Adipose tissue (tissue), 3 donors: ENCODE measurements around the gene DGKG. TPM values are rescaled to one million over a fixed set of nuclear protein-coding genes. Genes with fewer than 3 reads are reported as not detected.

Experiments
- H3K27ac ChIP-seq: one replicate; pipeline ENCODE4 v1.5.1; 2013; ENCODE audit warnings: low read depth, low read length
- WGBS, 3 donors: extraction: QIAGEN DNeasy Blood & Tissue Kit; methylation state at CpG; one replicate each; pipeline ENCODE4 v1.1.7; 2013; 5-methylcytosine and 5-hydroxymethylcytosine counted together
- polyA plus RNA-seq, 3 donors: library from polyadenylated mRNA; stranded (reverse); fragments of 200-250 nt; gene quantifications; one replicate each; pipeline ENCODE4 v1.2.3, GENCODE V29; 2013
- donor health status: healthy with polysubstance abuse.
- donor health status: Bipolar disorder and iron deficiency.
- donor health status: healthy.

DGKG gene
- polyA plus RNA-seq, 3 donors, result 0.38 to 0.56 (median 0.39) TPM

GRCh38 chr3:186329589-186329988 lies 32.4 kb downstream of the DGKG start:
- WGBS, 3 donors, result 80 to 88% (median 87%) methylated on average over 1 of the region's 1 CpG
- H3K27ac ChIP-seq, result no peak overlapping the region

GRCh38 chr3:186327912-186328487 lies 34.0 kb downstream of the DGKG start:
- no peak overlapping the region for H3K27ac ChIP-seq
- WGBS, 3 donors, result 76 to 82% (median 79%) methylated on average over 2 of the region's 2 CpGs

- 56 to 79% (median 76%) methylated on average over 5 of the region's 5 CpGs for WGBS, 3 donors
- H3K27ac ChIP-seq, result no peak overlapping the region
Measured at GRCh38 chr3:186322761-186323160, 39.3 kb downstream of the DGKG start.

DNA sequence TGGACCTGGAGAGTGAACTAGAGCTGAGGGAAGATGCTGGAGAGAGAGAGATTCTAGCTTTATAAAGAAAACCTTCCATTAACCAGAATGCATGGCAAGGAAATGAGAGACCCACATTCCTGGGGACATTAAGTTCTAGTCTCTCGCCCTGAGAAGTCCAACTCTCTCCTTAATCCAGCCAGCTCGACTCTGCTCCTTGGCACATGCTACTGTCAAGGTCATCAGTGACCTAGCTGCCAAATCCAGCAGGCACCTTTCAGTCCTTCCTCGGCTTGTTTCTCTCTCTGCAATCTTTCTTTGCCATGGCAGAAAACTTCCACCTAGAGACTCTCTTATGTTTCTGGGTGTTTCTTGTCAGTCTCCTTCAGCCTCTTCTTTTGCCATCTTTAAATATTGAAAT lies 40.3 kb downstream of the DGKG start:
- WGBS, 3 donors, result 35 to 84% (median 82%) methylated on average over 3 of the region's 3 CpGs
- no peak overlapping the region for H3K27ac ChIP-seq

DNA sequence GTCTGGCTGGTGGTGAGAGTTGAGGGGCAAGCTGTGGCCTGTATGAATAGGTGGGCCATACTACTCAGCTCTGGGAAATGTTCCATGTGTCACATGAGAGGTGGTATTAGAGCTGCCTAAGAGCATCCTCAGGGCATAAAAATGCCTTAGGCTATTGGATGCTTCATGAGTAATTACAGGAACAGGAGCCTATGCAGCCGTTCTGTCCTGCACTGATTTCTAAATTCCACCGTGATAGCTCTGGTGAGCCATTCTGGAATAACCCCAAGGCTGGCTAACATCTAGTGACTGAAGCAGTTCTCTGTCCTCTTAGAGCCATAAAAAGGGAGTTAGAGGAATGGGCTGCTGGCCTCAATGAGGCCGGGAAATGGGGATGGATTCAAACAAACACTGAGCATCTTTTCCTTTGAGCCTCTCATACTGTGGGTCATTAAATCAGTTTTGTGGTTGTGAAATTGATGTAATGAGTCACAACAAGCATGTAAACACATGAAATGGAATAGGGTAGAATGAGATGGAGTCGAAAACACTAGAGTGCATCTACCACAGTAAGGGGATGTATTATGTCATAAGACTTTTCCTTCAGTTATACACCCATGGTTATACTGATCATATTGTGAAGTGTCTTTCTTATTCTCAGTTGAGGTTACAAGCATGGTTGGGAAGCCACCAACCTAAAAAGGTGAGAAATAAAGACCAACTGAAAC lies 41.0 kb downstream of the DGKG start:
- no peak overlapping the region for H3K27ac ChIP-seq
- WGBS, 3 donors, result 64 to 89% (median 77%) methylated on average over 4 of the region's 4 CpGs

GRCh38 chr3:186319945-186320344 lies 42.1 kb downstream of the DGKG start:
- 86 to 88% (median 86%) methylated on average over 7 of the region's 7 CpGs for WGBS, 3 donors
- no peak overlapping the region for H3K27ac ChIP-seq

DNA sequence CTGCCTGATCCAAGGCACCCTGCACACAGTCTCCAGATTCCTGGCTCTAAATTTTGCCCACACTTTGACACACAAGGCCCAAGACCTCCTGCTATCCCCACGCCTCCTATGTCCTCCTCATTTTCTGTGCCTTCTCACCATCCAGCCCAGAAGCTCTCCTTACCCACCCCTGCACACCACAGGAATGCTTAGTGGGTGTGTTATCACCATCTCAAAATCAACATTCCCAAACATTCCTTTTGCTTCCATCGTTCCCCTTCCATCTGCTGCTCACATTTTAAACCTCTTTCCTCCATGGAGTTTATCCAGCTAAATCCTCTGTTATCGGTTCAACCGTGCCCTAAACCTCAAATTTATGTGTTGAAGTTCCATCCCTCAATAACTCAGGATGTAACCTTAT lies 43.9 kb downstream of the DGKG start:
- WGBS, 3 donors, result 76% methylated on average over 4 of the region's 4 CpGs
- no peak overlapping the region for H3K27ac ChIP-seq

GRCh38 chr3:186317478-186317877 lies 44.6 kb downstream of the DGKG start:
- WGBS, 3 donors, result 82 to 89% (median 84%) methylated on average over 7 of the region's 7 CpGs
- no peak overlapping the region for H3K27ac ChIP-seq

- 75 to 87% (median 78%) methylated on average over 9 of the region's 9 CpGs for WGBS, 3 donors
- no peak overlapping the region for H3K27ac ChIP-seq
Measured at GRCh38 chr3:186316666-186317260, 45.3 kb downstream of the DGKG start.

DNA sequence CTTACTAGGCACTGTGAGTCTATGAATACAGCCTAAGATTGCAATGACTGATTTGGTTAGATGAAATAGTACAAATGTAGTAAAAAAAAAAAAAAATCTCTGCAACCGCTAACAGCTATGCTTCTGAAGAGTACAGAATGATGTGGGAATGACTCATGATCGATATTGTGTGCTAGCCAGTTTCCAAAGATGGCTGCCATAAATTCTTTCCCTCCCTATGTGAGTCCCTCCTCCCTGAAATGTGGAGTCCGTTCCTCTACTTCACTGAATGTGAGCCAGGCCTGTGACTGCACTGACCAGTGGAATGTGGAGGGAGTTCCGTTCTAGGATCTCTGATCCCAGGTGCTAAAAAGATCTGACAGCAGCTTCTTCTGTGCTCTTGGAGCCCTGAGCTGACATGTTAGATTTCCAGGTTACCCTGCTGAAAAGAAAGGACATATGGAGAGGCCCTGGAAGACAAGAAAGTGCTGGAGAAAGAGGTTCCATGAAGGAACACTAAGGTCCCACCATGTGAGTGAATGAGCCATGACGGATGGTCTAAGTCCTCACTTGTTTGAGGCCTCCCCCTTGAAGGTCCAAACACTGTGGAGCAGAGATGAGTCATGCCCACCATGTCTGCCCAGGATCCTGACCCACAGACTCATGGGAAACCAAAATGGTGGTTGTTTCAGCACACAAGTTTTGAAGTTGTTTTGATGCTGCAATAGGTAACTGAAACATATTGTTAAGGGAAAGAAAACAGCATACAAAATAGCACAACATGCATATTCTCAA lies 46.3 kb downstream of the DGKG start:
- no peak overlapping the region for H3K27ac ChIP-seq
- 86 to 92% (median 88%) methylated on average over 5 of the region's 5 CpGs for WGBS, 3 donors

- WGBS, 3 donors, result 79 to 92% (median 91%) methylated on average over 3 of the region's 3 CpGs
- H3K27ac ChIP-seq, result no peak overlapping the region
Measured at GRCh38 chr3:186314896-186315295, 47.1 kb downstream of the DGKG start.

GRCh38 chr3:186311441-186311840 lies 50.6 kb downstream of the DGKG start:
- 86 to 94% (median 92%) methylated on average over 3 of the region's 3 CpGs for WGBS, 3 donors
- H3K27ac ChIP-seq, result no peak overlapping the region

DNA sequence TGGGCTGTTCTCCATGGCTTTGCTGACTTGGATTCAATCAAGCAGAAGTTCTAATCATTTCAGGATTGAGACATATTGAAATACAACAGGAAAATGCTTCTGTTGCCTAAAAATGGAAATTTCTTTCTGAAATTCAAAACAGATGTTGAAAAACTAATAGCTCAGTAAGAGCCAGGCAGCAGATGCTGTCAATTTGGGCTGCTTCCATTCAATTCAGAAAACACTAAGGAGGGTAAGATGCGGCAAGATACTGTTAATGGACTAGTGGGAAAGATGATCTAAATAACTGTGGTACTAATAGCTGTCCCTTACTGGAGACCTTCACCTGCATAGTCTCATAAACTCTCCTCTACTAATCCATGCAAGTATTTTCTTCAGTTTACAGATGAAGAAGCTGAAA lies 53.5 kb downstream of the DGKG start:
- no peak overlapping the region for H3K27ac ChIP-seq
- 85 to 100% (median 94%) methylated on average over 1 of the region's 1 CpG for WGBS, 3 donors

DNA sequence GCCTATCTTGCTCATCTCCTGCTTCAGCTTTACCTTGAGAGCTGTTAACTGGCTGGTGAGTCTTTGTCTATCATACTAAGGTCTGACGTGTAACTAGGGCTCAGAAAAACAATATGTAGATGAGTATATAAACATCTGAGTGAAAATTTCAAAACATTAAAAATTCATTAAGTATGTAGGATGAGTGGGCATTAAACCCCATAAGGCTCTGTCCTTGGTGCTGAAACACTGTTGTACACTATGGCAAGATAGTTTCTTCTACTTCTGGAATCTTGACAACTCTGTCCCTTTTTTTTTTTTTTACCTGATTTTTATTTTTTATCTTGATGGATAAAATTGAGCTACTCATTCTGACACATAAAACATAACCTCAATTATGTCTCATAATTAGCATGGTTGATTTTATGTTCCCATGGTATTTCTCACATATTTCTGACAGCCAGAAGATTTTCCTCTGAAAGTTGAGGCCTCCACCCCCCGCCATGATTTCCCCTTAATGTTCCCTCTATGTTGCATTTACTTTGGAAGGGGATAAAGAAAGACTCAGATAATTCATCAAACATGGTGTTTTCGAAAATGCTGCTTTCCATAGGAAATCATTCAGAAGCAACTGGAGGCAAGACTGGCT lies 54.3 kb downstream of the DGKG start:
- H3K27ac ChIP-seq, result no peak overlapping the region
- 50 to 74% (median 66%) methylated on average over 3 of the region's 3 CpGs for WGBS, 3 donors

DNA sequence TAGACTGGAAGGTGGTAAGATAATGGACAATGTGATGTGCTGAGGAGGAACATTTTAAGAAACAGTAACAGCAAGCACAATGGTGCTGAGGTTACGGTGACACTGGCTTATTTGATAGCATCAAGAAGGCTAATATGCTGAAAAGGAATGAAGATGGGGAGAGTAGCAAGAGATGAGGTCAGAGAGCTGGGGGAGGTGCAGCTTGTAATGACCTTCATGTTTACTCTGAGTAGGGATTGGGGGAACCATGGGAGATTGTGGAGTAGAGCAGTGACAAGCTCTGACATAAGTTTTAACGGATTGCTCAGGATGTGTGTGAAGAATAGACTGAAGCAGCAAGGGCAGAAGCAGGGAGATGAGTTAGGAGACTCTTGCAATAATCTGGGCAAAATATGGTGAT lies 56.7 kb downstream of the DGKG start:
- 60 to 81% (median 77%) methylated on average over 2 of the region's 2 CpGs for WGBS, 3 donors

DNA sequence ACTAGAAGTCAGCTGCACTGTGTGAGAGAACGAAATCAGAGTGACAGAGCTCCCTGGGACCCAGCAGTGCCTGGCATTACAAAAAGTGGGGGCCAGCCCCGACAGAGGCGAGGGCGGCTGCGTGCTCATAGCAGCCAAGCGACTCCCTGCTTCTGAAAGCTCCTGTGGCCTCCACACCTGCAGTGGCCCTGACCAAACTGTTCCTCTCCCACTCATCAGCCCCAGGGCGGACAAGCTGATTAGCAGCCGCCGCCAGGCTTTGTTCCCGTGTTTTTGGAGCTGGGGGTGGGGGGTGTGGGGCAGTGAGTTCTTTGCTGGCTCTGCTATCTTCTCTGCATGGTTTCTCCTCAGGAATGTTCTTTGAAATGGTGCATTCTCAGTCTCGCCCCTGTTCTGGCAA lies 58.1 kb downstream of the DGKG start:
- WGBS, 3 donors, result 26 to 55% (median 37%) methylated on average over 11 of the region's 11 CpGs
- no peak overlapping the region for H3K27ac ChIP-seq

More for the DNA sequence above, 56.7 kb downstream of the DGKG start:
- no peak overlapping the region for H3K27ac ChIP-seq

- 43 to 67% (median 59%) methylated on average over 4 of the region's 4 CpGs for WGBS, 3 donors
- H3K27ac ChIP-seq, result no peak overlapping the region
Measured at GRCh38 chr3:186299327-186299726, 62.7 kb downstream of the DGKG start.

DNA sequence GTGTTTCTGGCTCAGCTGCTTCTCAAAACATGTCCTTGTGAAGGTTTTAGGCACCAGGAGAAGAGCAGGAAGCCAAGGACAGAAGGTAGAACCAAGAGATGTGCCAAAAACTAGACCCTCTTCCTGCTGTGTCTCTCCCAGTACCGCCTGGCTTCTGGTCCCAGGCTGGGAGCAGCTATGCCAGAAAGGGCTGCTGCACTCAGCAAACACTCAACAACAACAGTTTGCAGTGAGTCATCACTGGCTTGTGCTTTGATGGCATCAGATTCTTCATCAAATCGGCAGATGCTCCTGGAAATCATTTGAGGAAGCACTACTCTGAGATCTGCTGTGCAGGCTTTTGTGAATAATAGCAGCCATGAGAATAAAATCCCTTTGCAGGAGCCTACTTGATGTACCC lies 63.2 kb downstream of the DGKG start:
- 56 to 65% (median 62%) methylated on average over 2 of the region's 2 CpGs for WGBS, 3 donors
- no peak overlapping the region for H3K27ac ChIP-seq

DNA sequence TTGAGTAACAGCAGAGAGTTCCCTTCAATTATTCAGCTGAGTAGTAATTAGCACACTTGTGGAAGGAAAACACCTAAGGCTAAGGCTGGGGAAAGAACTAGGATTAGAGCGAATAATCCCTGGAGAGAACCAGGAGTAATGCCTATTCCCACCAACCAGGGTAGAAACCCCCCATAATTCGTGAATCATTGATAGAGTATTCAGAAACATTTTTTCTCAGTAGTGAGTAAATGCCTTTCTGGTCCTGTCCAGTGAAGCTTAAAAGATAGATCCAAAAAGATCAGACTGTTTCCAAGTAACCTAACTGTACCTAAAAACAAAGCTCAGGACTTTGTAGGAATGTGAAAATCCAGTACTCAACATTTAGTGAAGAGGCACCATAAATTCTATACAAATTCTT lies 71.2 kb downstream of the DGKG start:
- WGBS, 3 donors, result 88 to 91% (median 90%) methylated on average over 2 of the region's 2 CpGs
- H3K27ac ChIP-seq, result no peak overlapping the region
